ENCODE results near the gene ATP5PD.

The ATP5PD gene

DNA sequence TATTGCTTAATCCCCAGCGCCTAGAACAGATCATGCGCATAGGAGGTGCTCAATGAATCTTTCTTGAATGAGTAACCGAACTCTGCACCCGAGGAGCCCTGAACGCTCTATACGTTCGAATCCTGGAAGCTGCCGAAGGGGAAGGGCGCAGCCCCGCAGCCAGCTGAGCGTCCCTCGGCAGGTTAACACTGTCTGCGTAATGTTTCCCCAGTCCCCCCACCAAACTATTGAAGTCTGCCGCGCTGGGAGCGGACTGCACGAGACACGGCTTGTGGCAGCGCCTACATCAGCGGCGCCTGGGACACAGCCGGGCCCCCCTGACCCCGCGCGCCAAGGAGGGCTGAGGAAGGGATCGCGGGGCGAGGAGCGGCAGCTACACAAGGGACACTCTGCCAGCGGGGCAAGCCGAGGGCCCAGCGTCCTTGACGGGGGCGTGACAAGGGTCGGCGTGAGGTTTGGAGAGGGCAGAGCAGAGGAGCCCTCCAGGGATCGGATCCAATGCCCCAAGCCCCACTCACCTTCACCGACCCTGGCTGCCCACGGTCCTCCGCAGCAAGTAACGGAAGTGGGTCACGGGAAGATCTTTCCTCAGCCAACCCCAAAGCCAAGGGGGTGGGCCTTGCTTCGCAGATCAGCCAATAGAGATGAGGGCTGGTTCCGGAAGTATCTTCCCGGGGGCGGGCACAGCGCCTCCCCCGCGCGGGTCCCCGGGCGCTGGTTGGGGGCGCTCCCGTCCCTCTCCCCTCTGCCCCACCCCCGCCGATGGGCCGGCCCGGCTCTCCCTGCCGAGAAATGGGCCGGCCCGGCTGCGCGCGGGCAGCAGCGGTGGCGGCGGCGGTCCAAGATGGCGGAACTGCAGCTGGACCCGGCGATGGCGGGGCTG is at the start of gene ATP5PD, which contains the start of gene KCTD2:
TSS of gene ATP5PD (minus strand) at position 563 of the 883 bp plus-strand sequence. CDS start 4,319 bp downstream, outside the sequence.
TSS of gene KCTD2 (plus strand) at position 819 of the 883 bp plus-strand sequence. CDS start at position 845, 26 bp downstream.
- peak; percentile 99 for DNase-seq (ENCODE audit: low spot score)

DNA sequence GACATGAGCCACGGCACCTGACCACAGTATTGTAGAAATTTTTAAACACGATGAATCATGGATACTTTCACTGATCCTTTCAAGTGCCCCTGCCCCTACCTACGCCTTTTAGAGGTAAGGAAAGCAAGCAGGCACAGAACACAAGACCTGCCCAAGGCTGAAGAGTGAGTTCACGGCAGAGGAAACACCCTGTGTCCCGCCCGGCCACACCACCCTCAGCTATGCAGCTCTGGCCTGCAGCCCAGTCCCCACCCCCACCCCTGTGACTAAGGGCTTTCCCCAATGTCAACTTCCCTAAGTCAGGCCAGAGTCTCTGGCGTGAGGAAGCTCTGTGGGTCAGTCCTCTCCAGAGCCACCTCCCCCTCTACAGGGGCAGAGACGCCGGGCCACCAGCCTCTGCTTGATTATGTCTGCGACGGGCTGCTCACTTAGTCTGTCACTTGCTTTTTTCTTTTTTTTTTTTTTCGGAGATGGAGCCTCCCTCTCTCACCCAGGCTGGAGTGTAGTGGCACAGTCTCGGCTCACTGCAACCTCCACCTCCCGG is 49.4 kb upstream of the ATP5PD start:
- DNase-seq (ENCODE audit: low spot score), result peak; percentile 84

DNA sequence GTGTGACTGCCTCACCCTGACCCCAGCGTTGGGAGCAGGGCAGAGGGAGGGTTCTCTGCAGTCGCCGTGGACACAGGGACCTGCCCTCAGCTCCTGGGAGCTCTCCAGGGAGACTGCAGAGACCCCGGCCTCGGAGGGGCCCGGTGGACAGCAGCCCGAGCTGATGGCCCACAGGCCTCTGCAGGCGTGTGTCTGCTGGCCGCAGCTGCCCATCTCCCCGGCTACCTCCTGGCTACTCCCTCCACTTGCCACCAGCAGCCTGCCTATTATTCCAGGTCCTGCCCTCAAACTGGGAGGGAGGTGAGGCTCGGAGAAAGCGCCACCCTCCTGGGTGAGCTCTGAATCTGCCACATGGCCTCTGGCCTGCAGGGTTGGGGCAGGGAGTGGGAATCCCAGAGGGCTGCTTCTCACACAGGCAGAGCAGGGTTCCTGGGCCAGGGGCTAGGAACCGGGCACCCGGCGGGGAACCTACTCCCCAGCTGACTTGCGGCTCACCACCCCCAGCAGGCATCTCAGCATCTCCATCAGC is 48.2 kb upstream of the ATP5PD start:
- DNase-seq (ENCODE audit: low spot score), result no peak

DNA sequence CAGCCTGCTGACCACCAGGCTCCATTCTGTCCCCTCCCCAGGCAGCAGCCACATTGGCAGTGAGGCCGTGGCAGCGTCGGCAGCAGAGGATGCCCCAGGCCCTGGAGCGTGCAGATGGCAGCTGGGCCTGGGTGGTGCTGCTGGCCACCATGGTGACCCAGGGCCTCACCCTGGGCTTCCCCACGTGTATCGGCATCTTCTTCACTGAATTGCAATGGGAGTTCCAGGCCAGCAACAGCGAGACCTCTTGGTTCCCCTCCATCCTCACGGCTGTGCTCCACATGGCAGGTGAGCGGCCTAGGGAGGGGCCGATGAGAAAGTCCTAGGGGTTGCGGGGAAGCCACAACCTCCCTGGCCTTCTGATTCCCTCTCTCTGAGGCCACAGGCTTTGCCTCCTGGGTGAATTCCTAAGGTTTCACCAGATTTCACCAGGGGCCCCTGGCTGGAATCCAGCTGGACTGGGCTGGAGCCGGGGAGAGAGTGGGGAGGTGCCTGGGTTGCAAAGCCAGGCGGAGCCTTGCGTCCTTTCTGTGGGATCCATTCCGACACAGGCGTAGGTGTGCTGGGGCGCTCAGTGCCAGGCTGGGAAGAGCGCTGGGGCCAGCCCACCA is 46.9 kb upstream of the ATP5PD start:
- no peak for DNase-seq (ENCODE audit: low spot score)

DNA sequence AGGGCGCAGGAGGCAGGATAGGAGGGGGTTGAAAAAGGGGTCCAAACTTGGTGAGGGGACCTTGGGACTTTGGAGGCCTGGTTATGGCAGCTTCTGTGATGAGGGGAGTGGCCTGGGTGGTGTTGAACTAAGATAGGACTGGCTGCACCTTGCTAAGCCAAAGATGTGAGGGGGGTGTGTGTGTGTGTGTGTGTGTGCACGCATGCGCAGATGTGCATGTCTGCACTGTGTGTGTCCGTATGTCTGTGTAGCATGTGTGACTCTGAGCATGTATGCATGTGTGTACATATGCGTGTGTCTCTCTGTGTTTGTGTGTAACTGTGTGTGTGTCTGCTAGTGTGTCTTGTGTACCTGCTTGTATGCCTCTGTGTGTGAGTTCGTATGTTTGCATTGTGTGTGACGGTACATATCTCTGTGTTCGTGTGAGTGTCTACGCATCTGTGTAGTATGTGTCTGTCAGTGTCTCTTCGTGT is 45.1 kb upstream of the ATP5PD start:
- DNase-seq (ENCODE audit: low spot score), result no peak

DNA sequence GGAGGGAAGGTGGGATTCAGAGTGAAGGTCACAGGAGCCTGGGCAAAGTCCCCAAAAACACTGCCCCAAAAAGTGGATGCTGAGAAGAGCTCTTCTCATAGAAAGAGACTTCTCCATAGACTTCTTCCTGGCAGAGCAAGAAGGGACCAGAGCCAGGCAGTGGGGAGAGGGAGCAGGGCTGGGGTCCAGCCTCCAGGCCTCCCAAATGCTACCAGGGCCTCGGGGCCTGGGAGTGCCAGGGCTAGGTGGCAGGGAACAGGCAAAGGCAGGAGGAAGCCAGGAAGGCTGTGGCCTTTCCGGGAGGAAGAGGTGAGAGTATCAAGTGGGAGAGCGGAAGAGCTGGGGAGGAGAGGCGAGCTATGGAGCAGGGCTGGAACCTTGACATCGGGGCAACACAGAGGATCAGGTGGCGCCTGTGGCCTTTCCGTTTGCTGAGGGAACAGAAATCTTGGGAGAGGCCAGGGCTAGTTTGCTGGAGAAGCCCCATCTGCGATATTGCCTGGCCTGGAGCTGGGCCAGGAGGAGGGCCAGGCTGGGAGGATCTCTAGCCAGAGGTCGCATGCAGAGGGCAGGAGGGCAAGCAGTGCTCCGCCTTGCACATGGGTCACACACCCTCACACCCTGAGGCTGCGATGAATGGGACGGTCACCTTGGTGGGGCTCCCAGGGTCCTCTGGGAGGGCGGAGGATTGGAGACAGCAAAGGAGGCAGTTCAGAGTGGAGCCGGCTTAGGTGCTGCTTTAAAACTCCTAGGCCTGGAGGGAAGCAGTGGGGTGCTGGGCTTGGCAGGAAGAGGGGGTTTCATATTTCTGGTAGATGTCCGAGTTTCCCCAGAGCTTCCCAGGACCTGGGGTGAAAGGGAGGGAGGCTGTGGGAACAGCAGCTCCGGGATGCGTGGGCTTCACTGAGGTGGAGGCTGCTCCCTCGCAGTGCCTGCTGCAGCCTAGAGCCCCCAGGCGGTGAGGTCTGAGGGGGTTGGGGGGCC is 44.4 kb upstream of the ATP5PD start:
- no peak for DNase-seq (ENCODE audit: low spot score)

DNA sequence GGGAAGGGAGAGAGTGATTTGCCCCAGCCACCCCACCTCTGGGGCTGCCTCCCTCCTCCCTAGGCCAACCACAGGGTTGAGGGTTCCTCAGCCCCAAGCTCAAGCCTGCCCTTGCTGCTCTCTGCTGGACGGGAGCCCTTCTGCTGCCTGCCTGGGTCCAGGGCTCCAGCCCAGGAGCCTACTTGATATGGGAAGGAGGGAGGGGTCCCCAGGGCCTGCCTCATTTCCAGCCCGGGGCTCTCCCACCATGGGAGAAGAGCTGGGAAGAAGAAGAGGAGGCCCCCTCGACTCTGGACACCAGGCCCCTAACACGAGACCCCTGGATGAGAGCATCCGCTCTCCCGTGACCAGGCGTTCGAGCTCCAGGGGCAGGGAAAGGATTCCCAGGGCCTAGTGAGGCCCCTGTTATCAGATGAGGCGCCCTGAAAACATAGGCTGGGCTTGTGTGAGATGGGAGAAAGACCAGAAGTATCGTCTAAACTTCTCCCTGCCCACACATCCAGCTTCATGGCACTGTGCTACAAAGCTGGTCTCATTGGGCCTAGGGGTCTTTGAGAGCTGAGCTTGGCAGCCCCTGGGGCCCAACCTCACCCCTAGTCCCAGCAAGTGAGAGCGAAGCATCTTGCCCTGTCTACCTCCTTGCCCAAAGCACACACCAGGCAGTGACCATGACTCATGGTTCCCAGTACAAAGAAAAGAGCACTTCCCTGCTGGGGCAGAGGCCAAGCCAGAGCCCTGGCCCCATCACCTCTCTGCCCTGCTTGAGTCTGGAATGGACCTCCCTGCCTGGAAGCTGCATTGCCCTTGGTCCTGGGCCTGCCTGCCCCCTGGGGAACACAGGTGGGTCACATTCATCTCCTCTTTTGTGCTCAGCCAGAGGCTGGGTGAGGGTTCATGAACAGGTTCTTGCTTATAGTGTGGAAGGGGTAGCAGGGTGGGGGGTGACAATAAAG is 42.0 kb upstream of the ATP5PD start:
- peak; percentile 68 for DNase-seq (ENCODE audit: low spot score)

DNA sequence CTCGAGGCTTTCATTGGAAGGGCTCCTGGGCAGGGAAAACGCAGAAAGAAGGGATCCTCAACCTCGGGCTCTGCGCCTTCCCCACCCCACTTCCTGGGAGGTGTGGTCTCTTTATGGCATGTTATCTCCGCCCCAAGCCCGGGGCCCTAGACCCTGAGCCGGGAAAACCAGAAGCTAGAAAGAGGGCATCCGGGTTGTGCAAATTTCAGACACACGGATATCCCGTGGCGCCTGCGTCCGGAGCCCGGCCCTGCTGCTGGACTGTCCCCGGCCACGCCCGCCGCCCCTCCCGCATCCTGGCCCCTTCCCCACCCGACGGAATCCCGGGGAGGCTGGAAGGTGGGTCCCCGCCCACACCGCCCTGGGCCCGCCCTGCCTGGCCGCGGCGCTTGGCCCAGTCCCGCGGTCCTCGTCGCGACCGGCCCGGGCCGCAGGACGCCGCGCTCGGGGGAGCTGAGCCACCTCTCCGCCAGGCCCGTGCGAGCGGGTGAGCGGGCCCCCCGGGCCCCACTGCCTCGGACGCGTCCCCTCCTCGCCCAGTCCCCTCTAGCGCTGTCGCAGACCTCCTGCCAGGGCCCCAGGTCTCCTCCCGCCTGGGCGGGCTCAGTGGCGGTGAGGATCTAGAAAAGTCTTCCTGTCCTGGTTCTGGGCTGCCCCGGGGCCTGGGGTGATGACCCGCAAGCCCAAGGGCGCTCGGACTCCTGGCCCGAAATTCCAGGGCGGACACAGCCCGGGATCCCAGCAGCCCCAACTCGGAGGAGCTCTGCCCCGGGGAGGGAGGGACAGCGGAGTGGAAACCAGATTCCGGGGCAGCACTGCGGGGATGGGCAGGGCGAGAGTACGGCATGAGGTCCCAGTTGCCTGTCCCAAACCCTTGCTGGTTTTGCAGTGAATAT is 41.0 kb upstream of the ATP5PD start, which contains the start of gene SLC16A5:
TSS of gene SLC16A5 (plus strand) at position 397 of the 896 bp plus-strand sequence. CDS start 5,683 bp downstream, outside the sequence.
- DNase-seq (ENCODE audit: low spot score), result peak; percentile 81

DNA sequence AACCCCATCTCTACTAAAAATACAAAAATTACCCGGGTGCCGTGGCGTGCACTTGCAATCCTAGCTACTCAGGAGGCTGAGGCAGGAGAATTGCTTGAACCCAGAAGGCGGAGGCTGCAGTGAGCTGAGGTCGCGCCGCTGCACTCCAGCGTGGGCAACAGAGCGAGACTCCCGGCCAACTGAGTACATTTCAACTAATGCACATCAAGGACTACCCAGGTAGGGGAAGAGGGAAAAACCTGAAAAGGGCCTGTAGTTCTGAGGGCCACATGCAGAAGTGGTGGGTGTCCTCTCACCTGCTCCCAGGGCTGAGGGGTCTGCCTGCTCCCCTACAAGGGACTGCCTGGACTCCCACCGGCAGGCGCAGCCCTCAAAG is 40.4 kb upstream of the ATP5PD start:
- DNase-seq (ENCODE audit: low spot score), result no peak

DNA sequence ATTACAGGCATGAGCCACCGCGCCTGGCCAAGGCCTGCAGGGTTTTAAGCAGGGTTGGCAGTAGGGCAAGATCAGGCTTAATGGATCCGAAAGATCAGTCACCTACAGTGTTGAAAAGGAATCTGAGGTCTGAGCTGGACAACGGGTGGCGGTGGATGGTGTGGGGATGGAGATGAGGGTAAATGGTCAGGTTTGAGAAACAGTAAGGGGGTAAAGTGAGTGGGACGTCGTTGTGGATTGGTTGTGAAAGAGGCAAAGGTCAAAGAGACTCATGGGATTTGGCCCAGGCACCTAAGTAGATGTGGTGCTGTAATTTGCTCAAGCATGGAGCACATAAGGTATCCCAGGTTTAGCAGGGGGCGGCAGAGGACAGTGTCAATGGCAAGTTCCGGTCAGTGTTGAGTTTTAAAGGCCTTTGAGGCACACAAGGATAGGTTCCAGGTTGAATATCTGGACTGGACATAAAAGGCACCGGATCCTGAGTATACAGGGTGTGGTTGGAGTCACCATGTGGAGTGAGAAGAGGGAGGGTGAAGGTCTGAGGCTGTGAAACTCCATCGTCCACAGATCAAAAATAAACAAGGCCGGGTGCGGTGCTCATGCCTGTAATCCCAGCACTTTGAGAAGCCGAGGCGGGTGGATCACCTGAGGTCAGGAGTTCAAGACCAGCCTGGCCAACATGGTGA is 39.9 kb upstream of the ATP5PD start:
- DNase-seq (ENCODE audit: low spot score), result no peak

DNA sequence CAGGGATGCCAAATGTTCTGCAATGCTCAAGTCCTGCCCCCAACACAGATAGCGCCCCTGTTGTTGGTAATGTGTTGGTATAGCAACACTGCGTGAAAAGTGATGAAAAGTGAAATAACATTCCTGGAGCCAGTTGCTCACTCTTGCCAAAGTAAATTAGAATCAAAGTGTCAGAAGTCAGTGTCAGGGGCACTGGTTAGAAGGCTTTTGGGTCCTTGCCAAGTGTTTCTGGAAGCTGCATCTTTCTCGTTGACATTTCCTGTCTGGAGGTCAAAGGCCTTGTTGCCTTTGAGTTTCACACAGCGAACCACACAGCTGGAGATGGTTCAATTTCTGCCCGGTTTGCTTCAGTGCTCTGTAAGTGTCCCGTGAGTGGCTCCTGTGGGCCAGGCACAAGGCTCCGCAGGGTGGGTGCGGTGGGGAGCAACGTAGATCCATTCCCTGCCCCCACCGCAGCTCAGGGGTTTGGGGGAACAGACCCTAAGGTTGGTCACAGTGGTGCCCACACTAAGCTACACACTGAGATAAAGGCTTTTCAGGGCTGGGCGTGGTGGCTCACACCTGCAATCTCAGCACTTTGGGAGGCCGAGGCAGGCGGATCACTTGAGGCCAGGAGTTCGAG is 37.4 kb upstream of the ATP5PD start:
- DNase-seq (ENCODE audit: low spot score), result no peak

DNA sequence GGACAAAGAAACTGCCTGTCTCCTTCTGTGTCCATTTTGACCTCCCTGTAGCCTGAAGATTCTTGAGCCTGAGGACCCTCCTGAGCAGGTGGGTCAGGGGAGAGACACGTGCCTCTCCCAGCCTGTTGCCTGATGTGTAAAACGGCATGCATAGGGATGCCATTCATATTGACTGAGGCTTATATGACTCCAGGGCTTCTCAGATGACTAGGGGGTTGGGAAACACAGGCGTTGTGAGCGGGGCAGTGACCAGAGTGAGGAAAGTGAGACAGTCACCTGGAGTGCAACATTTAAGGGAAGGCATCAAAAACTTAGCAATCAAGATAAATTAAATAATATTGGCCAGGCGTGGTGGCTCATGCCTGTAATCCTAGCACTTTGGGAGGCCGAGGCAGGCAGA is 35.9 kb upstream of the ATP5PD start:
- DNase-seq (ENCODE audit: low spot score), result no peak

DNA sequence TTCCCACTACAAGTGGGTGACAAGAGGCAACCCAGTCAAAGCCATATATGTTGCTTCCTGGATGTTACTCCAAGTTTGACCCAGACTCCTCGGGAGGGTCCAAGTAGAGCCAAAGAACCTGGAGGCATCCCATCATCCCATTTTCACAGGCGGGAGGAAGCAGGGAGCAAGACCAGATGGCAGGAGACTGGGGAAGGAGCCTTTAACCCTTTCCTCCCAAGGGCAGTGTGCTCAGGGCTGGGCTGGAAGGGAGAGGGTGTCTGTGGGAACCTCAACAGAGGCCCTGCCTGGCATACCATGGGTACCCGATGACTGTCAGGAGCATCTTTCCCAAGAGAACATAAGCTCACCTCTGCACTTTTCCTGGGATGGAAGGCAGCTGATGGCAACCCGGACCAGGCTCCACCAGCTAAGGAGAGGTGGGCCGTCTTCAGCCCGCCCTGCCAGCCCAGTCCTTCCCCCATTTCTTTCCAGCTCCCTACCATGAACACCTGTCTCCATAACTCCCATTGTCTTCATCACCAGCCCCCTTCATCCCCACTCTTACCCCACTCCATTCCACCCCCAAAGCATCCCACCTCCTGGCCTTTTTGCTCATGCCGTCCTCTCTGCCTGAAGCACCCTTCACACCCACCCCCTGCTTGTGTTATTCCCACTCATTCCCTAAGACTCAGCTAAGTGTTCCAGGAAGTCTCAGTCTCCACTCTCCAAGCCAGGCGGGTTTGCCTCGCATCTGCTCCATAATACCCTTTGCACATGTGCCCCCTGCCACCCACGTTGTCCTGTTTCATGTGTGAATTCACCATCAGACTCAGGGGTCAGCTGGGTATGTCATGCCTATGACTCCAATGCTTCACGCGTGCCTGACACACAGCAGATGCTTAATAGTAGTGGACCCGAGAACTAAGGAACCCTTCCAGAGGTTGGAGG is 35.1 kb upstream of the ATP5PD start:
- DNase-seq (ENCODE audit: low spot score), result no peak

DNA sequence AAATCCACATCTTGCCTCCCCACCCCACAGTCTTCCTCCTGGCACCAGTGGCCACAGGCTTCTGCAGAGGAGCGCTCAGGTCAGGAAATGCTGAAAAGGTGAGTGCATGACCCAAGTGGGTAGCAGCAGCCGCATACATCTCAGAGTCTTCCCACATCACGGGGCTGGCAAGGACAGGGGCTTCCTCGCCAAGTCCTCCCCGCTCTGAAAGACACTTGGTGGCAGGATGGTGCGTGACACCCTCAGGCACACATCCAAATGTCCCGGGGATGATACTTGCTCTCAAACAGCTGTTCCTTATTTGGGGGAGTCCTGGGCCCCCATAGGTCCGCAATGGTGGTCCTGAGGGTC is 32.2 kb upstream of the ATP5PD start:
- DNase-seq (ENCODE audit: low spot score), result no peak

DNA sequence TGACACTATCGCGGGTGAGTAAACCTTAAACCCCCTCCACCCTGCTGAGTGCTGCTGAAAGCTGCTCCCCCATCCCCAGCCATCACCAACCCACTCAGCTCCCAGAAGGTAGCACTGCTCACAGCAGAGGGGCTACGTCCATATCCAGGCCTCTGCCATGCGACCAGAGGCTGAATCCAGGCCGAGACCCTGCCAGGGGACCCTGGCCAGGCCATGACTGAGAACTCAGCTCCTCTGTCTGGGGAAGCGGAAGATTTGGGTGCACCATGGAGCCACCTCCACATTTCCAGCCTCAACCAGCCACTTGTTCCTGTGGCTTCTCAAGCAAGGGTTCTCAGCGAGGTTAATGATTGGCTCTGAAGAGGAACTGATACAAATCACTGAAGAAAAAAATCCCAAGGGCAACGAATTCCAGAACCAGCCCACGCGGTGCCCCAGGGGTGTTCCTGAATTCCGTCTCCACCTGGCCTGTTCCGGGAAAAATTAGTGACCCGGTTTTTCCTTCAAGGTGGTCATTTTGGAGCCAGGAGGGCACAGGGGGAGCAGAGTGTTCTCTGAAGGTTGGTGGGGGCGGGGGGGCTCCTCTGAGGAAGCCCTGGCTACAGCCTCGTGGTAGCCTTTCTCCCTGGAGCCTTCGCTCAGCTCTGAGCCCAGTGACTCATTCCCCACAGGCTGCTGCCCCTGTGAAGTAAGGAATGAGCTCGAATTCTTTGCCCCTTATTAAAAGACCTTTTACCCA is 31.7 kb upstream of the ATP5PD start:
- DNase-seq (ENCODE audit: low spot score), result peak; percentile 90

Measured in AG08396 (cell line).